Cardiac fibroblast (primary cell): ENCODE data around the gene RASSF9.

ENCODE experiments used
- DNase-seq, 2 donors: peaks; one replicate each; pipeline versions ENCODE4 v3.0.0 to v3.0.0-alpha.2; 2010; ENCODE audit warnings: low read depth in 2 of 2
- H3K4me3 ChIP-seq, 2 donors: replicated peaks in 1 of 2; 1 replicate in 1 of 2; 2 replicates in 1 of 2; pipeline ENCODE4 v1.5.1; 2011; ENCODE audit warnings: low read depth in 2 of 2, low read length in 2 of 2, mild to moderate bottlenecking in 2 of 2, moderate library complexity in 1 of 2
- CTCF ChIP-seq: IDR thresholded peaks from one replicate; pipeline ENCODE4 v1.5.1; 2011; ENCODE audit warnings: low read depth, mild to moderate bottlenecking, low read length, inconsistent platforms

The RASSF9 gene

GRCh38 chr12:85807730-85808129 is 28.5 kb downstream of the RASSF9 start:
- no peak overlapping the region for H3K4me3 ChIP-seq
- no peak for DNase-seq
- no peak for TF ChIP-seq CTCF

- H3K4me3 ChIP-seq, result no peak overlapping the region
- no peak for TF ChIP-seq CTCF
- DNase-seq, result peak; percentile 50 to 70
These were observed 30.6 kb downstream of the RASSF9 start for GRCh38 chr12:85805654-85806053.

GRCh38 chr12:85804663-85805062 is 31.5 kb downstream of the RASSF9 start:
- H3K4me3 ChIP-seq, result no peak overlapping the region
- DNase-seq, result peak; percentile 38 to 62
- TF ChIP-seq CTCF, result no peak

- DNase-seq, result no peak
- no peak for TF ChIP-seq CTCF
- H3K4me3 ChIP-seq, result no peak overlapping the region
These were observed 32.3 kb downstream of the RASSF9 start for GRCh38 chr12:85803923-85804322.

GRCh38 chr12:85803231-85803630 is 33.0 kb downstream of the RASSF9 start:
- no peak for TF ChIP-seq CTCF
- H3K4me3 ChIP-seq, result no peak overlapping the region
- DNase-seq, result peak; percentile 19 to 23

- no peak for TF ChIP-seq CTCF
- no peak overlapping the region for H3K4me3 ChIP-seq
- DNase-seq, result no peak
These were observed 38.1 kb downstream of the RASSF9 start for GRCh38 chr12:85798122-85798521.

- H3K4me3 ChIP-seq, result no peak overlapping the region
- no peak for TF ChIP-seq CTCF
- no peak for DNase-seq
These were observed 40.2 kb downstream of the RASSF9 start for GRCh38 chr12:85796001-85796400.
